ENCODE results near the gene ZNF772.
A peak's percentile ranks its signal among the peaks of the same experiment; 100 is the strongest.

The ZNF772 gene

GRCh38 chr19:57435062-57435978 is 42.0 kb downstream of the ZNF772 start, which contains the start of gene ZNF749:
TSS of gene ZNF749 (plus strand) at chr19:57435325. CDS start at chr19:57435579, 254 bp downstream.
- peak; percentile 98 for DNase-seq

GRCh38 chr19:57434386-57435061 is 42.8 kb downstream of the ZNF772 start:
- no peak for DNase-seq

GRCh38 chr19:57421037-57421436 is 56.3 kb downstream of the ZNF772 start:
- DNase-seq: no peak

GRCh38 chr19:57419439-57419838 is 57.9 kb downstream of the ZNF772 start:
- DNase-seq: no peak

Data from left hindlimb (tissue), 1 donor.